Ishikawa (cell line): ENCODE results near the gene FHOD1.

Experiments
- CEBPB ChIP-seq: IDR thresholded peaks from 2 replicates; pipeline ENCODE4 v1.6.1; 2012
- CREB1 ChIP-seq: IDR thresholded peaks from 2 replicates; pipeline ENCODE4 v1.6.1; 2012; ENCODE audit warnings: low read depth
- EGR1 ChIP-seq: IDR thresholded peaks from 2 replicates; pipeline ENCODE4 v1.6.1; 2012
- EP300 ChIP-seq: IDR thresholded peaks from 2 replicates; pipeline ENCODE4 v1.6.1; 2012; ENCODE audit warnings: borderline replicate concordance
- FOXM1 ChIP-seq: IDR thresholded peaks from 2 replicates; pipeline ENCODE4 v1.6.1; 2012; ENCODE audit warnings: low read depth, borderline replicate concordance
- MAX ChIP-seq: IDR thresholded peaks from 2 replicates; pipeline ENCODE4 v1.6.1; 2012
- NFIC ChIP-seq: IDR thresholded peaks from 2 replicates; pipeline ENCODE4 v1.6.1; 2012
- RAD21 ChIP-seq: IDR thresholded peaks from 2 replicates; pipeline ENCODE4 v1.6.1; 2012; ENCODE audit warnings: low read depth
- REST ChIP-seq: IDR thresholded peaks from 2 replicates; pipeline ENCODE4 v1.6.1; 2012; ENCODE audit warnings: low read depth, mild to moderate bottlenecking
- TAF1 ChIP-seq: IDR thresholded peaks from 2 replicates; pipeline ENCODE4 v1.6.1; 2012; ENCODE audit warnings: low read depth, mild to moderate bottlenecking
- TCF12 ChIP-seq: IDR thresholded peaks from 2 replicates; pipeline ENCODE4 v1.6.1; 2012; ENCODE audit warnings: low read depth
- TEAD4 ChIP-seq: IDR thresholded peaks from 2 replicates; pipeline ENCODE4 v1.6.1; 2012
- USF1 ChIP-seq: IDR thresholded peaks from 2 replicates; pipeline ENCODE4 v1.6.1; 2012
- YY1 ChIP-seq: IDR thresholded peaks from 2 replicates; pipeline ENCODE4 v1.6.1; 2012; ENCODE audit warnings: low read depth
- ZBTB7A ChIP-seq: IDR thresholded peaks from 2 replicates; pipeline ENCODE4 v1.6.1; 2012; ENCODE audit warnings: low read depth

Gene FHOD1

GRCh38 chr16:67264277-67264676, 17.0 kb upstream of the FHOD1 start:
- TF ChIP-seq CREB1 (no peak), NFIC (no peak), FOXM1 (no peak), RAD21 (no peak), YY1 (no peak), REST (no peak), TCF12 (no peak), CEBPB (no peak), MAX (no peak), EP300 (no peak), EGR1 (no peak), ZBTB7A (no peak), TAF1 (no peak), TEAD4 (no peak), USF1 (no peak)

GRCh38 chr16:67263201-67263600, 15.9 kb upstream of the FHOD1 start:
- no peak for TF ChIP-seq FOXM1
- no peak for TF ChIP-seq USF1
- no peak for TF ChIP-seq YY1
- no peak for TF ChIP-seq TEAD4
- TF ChIP-seq MAX: no peak
- no peak for TF ChIP-seq TAF1
- no peak for TF ChIP-seq ZBTB7A
- TF ChIP-seq TCF12: no peak
- TF ChIP-seq NFIC: no peak
- no peak for TF ChIP-seq REST

- no peak for TF ChIP-seq USF1
- no peak for TF ChIP-seq TEAD4
- no peak for TF ChIP-seq CEBPB
- peak; percentile 87 for TF ChIP-seq RAD21
- no peak for TF ChIP-seq TCF12
Observed at GRCh38 chr16:67260426-67261063, 13.3 kb upstream of the FHOD1 start.

- TF ChIP-seq TAF1: no peak
- TF ChIP-seq TEAD4: no peak
- no peak for TF ChIP-seq FOXM1
- TF ChIP-seq REST: no peak
- no peak for TF ChIP-seq TCF12
- TF ChIP-seq YY1: no peak
- TF ChIP-seq MAX: no peak
Observed at GRCh38 chr16:67259705-67260104, 12.4 kb upstream of the FHOD1 start.
